H7 (cell line): ENCODE results near the gene MSMO1. TPM values are rescaled to one million over a fixed set of nuclear protein-coding genes. Genes with fewer than 3 reads are reported as not detected.

Source experiments
- DNase-seq: peaks from one replicate; pipeline ENCODE4 v3.0.0; 2012
- H3K27me3 ChIP-seq: 2 replicates; pipeline ENCODE4 v1.6.0; 2011; ENCODE audit warnings: mild to moderate bottlenecking, low read length; ENCODE audit not compliant: control insufficient read depth, insufficient read depth
- H3K36me3 ChIP-seq: replicated peaks from 2 replicates; pipeline ENCODE4 v1.5.1; 2011; ENCODE audit warnings: low read length; ENCODE audit not compliant: control insufficient read depth, insufficient read depth
- H3K4me3 ChIP-seq: 2 replicates; pipeline ENCODE4 v1.5.1; 2011; ENCODE audit warnings: low read depth, mild to moderate bottlenecking, control low read depth, low read length, moderate library complexity; ENCODE audit not compliant: insufficient read depth
- total RNA-seq: library from RNA; depleted of rRNA; stranded (reverse); fragments of >200 nt; shearing (Covaris generic); gene quantifications from 2 replicates; pipeline ENCODE4 v1.2.3, GENCODE V29; 2014

The MSMO1 gene
- total RNA-seq, 1 experiment from 2014 or later: 217 TPM

DNA sequence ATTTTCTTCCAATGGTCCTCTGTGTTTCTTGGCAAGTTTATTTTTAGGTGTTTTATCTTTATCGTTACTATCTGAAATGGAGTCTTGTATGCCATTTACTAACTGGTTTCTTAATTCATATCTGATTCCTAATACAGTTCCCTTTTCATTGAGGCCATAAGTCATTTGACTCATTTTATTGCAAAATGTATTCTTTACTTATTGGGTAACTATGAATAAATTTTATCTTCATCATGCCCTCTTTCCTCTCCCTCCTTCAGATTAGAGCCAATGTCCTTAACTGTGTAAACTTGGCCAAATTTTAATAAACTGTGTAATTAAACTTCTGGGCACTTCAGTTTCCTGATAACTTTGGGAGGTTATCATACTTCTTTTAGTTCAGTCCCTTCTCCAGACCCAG is 19.3 kb upstream of the MSMO1 start:
- Histone ChIP-seq H3K36me3 (no peaks in the 10 kb centered on the region), H3K4me3 (no peak overlapping the region), H3K27me3 (no peaks in the 10 kb centered on the region)

GRCh38 chr4:165308606-165309005 is 18.9 kb upstream of the MSMO1 start:
- no peaks in the 10 kb centered on the region for H3K27me3 ChIP-seq
- H3K36me3 ChIP-seq: no peaks in the 10 kb centered on the region
- DNase-seq: no peak
- no peak overlapping the region for H3K4me3 ChIP-seq

More for the DNA sequence above, 19.3 kb upstream of the MSMO1 start:
- no peak for DNase-seq

GRCh38 chr4:165309456-165309855 is 18.0 kb upstream of the MSMO1 start:
- Histone ChIP-seq H3K36me3 (no peaks in the 10 kb centered on the region), H3K27me3 (no peaks in the 10 kb centered on the region), H3K4me3 (no peak overlapping the region)
- DNase-seq: no peak

GRCh38 chr4:165312506-165312905 is 15.0 kb upstream of the MSMO1 start:
- H3K36me3 ChIP-seq: no peaks in the 10 kb centered on the region
- no peaks in the 10 kb centered on the region for H3K27me3 ChIP-seq
- H3K4me3 ChIP-seq: no peak overlapping the region
- DNase-seq: no peak

DNA sequence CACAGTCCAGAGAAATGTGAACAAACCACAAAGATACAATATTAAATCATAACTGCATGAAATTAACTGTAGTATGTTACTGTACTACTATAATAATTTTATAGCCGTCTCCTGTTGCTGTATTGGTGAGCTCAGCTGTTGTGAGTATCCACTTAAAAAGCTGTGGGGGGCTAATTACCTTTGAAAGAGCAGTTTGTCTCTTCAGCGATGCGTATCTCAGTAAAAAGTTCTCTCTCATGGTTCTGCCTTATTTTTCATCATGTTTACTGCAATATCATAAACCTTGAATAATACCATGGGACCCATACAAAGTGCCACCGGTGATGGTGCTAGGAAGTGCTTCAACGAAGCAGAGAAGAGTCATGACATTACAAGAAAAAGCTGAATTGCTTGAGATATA is 8.4 kb upstream of the MSMO1 start:
- H3K4me3 ChIP-seq: no peak overlapping the region
- no peaks in the 10 kb centered on the region for H3K36me3 ChIP-seq
- H3K27me3 ChIP-seq: no peaks in the 10 kb centered on the region
- DNase-seq: no peak

DNA sequence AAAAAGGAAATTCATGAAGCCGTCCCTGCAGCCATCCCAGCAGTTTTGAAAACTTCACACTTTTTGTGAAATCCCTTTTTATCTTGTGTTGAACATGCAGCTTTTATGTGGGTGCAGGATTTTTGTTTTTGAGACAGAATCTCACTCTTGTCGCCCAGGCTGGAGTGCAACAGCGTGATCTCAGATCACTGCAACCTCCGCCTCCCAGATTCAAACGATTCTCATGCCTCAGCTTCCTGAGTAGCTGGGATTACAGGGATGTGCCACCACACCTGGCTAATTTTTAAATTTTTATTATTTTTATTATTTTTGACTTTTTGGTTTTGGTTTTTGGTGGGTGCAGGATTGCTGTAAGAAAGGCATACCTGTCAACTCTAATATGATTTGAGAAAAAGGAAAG is 8.0 kb upstream of the MSMO1 start:
- no peak overlapping the region for H3K4me3 ChIP-seq
- H3K27me3 ChIP-seq: no peaks in the 10 kb centered on the region
- DNase-seq: no peak
- H3K36me3 ChIP-seq: no peaks in the 10 kb centered on the region

DNA sequence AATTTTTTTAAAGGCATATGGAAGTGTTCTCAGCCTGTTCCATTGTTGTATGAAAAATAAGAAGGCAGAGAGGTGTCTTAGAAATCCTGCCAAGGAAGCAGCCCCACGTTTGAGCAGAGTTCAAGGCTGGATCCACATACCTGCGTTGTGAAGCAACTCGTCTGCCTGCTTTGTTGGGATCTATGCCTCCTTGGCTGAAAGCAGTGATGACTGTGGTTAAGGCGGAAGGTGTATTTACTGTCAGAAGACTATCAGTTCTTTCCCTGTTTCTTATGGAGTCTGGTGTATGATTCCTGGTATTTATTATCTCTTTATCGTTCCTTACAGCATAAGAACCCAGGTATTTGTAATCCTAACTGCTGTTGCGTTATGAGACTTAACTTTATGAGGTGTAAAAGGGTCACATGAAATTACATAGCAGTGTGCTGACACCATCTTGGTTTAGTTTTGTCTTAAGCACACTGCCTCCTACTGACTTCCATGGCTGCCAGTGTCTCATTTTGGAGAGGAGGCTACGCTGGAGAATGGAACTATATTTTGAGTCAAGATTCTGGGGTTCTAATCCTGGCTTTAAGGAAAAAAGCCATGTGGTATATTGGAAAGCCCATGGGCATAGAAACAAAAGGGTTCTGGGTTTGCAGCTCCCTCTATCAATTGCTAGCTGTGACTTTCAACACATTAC is 3.1 kb upstream of the MSMO1 start:
- Histone ChIP-seq H3K36me3 (no peaks in the 10 kb centered on the region), H3K27me3 (no peaks in the 10 kb centered on the region), H3K4me3 (no peak overlapping the region)
- no peak for DNase-seq

- no peak for DNase-seq
- H3K27me3 ChIP-seq: no peaks in the 10 kb centered on the region
- H3K36me3 ChIP-seq: no peaks in the 10 kb centered on the region
- H3K4me3 ChIP-seq: no peak overlapping the region
These were observed 2.6 kb upstream of the MSMO1 start for GRCh38 chr4:165324918-165325304.

DNA sequence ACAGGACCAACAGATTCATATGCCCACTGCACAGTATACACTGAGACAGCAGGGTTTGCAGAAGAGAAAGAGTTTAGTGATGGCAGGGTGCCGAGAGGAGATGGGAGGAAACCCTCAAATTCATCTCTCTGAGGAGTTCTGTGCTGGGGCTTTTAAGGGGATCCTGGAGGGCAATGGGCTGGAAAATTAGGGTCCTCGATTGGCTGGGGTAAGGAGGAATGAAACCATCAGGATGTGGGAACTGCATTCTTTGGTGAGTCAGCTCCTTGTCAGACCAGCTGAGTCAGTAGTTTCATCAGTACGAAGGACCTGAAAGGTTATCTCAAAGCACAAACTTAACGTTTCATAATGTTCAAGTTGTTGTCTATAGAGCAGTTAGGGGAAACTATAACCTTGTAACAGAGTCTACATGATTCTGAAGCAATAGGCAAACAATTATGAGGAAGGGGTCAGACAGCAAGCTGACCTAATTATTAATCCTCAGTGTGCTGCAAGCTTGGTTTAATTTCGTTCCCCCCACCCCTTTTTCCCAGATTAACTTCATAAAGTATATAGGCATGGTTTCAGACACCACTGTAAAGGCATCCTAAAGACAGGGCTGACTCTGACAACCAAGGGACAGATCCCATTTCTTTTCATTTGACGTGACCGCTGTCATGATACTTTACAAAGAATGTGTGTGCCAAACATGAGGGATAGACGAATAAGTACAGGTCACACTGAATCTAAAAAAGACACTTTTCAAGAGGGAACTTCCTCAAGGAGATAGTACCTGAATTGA is 1.5 kb upstream of the MSMO1 start:
- Histone ChIP-seq H3K27me3 (no peaks in the 10 kb centered on the region), H3K4me3 (no peak overlapping the region), H3K36me3 (peaks cover 4% of the 10 kb centered on the region)
- DNase-seq: no peak

- DNase-seq: peak; percentile 66
- H3K27me3 ChIP-seq: no peaks in the 10 kb centered on the region
These were observed 648 bp upstream of the MSMO1 start for GRCh38 chr4:165326831-165327210.

GRCh38 chr4:165328101-165328425 is 594 bp downstream of the MSMO1 start:
- peak overlapping the region; percentile 84 for H3K4me3 ChIP-seq
- no peaks in the 10 kb centered on the region for H3K27me3 ChIP-seq
- peaks cover 10% of the 10 kb centered on the region for H3K36me3 ChIP-seq
- peak; percentile 17 for DNase-seq

More at GRCh38 chr4:165326831-165327210, 648 bp upstream of the MSMO1 start:
- H3K36me3 ChIP-seq: peaks cover 7% of the 10 kb centered on the region
- H3K4me3 ChIP-seq: peak overlapping the region; percentile 62

- H3K27me3 ChIP-seq: no peaks in the 10 kb centered on the region
- peak overlapping the region; percentile 84 for H3K4me3 ChIP-seq
- peaks cover 11% of the 10 kb centered on the region for H3K36me3 ChIP-seq
- no peak for DNase-seq
These were observed 1.2 kb downstream of the MSMO1 start for GRCh38 chr4:165328708-165329107.

GRCh38 chr4:165330071-165330470 is 2.6 kb downstream of the MSMO1 start:
- Histone ChIP-seq H3K27me3 (no peaks in the 10 kb centered on the region), H3K4me3 (peak overlapping the region; percentile 84; the same call in 1 of the 2 replicates), H3K36me3 (peaks cover 21% of the 10 kb centered on the region)
- DNase-seq: no peak

- Histone ChIP-seq H3K4me3 (peak overlapping the region; percentile 28), H3K36me3 (peaks cover 25% of the 10 kb centered on the region), H3K27me3 (no peaks in the 10 kb centered on the region)
- no peak for DNase-seq
These were observed 3.2 kb downstream of the MSMO1 start for GRCh38 chr4:165330666-165331065.

GRCh38 chr4:165331359-165331758 is 3.9 kb downstream of the MSMO1 start:
- H3K4me3 ChIP-seq: 0 out of 2 replicates have a peak overlapping the region, but pooled peaks have one; percentile 0
- H3K27me3 ChIP-seq: no peaks in the 10 kb centered on the region
- DNase-seq: no peak
- peaks cover 25% of the 10 kb centered on the region for H3K36me3 ChIP-seq
